H4 (cell line): Measurements from ENCODE around the gene HBM. TPM values are rescaled to one million over a fixed set of nuclear protein-coding genes. Genes with fewer than 3 reads are reported as not detected.
"Not testable (repeated sequence)": the region's sequence is repeated elsewhere in the genome, so short reads cannot be mapped to it uniquely, and the experiment has no call there.

Source experiments
- DNase-seq: peaks from one replicate; pipeline ENCODE4 v3.0.0-alpha.2; 2015; ENCODE audit warnings: low spot score
- total RNA-seq: library from RNA; depleted of rRNA; stranded (reverse); fragments of >200 nt; shearing (Covaris generic); gene quantifications from 2 replicates; pipeline ENCODE4 v1.2.3, GENCODE V29; 2014

Gene HBM
- total RNA-seq, 1 experiment from 2014 or later: not detected

DNA sequence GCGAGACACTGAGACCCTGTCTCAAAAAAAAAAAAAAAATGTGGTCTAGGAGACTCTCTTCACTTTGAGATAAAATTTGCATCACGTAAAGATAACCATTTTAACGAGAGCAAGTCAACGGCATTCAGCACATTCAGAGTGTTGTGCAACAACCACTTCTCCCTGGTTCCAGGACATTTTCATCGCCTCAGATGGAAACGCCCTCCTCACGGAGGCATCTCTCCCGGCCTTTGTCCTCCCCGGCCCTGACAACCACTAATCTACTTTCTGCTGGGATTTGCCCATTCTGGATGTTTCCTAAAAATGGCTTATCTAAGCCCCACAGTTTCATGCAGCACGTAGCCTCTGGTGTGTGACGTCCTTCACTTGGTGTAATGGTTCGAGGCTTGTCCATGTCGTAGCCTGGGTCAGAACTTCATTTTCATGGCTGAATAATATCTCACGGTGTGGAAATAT, 21.0 kb upstream of the HBM start:
- no peak for DNase-seq

DNA sequence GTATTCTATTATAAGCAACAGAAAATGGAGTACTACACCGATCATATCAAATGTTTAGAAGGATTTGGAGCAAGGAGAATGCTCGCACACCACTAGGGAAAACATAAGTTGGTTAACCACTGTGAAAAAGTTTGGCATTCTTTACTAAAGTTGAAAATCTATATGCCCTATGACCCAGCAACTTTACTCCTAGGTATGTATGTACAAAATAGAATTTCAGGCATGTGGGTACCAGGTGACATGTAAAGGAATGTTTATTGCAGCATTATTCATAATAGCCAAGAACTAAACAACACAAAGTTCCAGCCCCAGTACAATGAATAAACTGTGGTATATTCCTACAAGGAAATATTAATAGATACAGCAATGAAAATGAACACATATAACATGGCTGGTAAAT, 19.1 kb upstream of the HBM start:
- no peak for DNase-seq

DNA sequence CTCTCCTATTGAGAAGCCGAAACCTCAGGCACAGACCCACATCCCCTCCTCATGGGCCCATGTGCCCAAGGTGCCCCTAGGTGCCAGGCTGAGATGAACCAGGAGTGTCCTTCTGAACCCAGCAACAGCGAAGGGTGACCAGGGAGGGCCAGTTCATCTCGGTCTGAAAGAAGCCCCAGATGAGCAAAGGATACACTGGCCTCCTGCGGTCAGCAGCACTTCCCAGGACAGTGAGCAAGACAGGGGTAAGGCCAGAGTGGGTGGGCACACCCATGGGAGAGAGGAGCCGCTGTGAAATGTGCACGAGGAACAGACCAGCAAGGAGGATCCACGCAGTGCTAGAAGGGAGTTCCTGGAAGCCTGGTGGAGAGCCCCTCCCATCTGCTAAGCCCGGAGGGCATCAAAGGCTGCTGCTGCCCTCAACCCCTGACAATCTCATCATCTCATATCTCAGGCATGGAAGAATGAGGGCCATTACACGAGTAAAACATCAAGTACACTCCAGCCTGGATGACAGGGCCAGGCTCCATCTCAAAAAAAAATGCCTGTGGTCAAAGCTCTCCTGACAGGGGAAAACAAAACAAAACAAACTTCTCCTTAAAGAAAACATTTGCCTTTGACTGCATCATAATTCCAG, 16.6 kb upstream of the HBM start:
- no peak for DNase-seq

DNA sequence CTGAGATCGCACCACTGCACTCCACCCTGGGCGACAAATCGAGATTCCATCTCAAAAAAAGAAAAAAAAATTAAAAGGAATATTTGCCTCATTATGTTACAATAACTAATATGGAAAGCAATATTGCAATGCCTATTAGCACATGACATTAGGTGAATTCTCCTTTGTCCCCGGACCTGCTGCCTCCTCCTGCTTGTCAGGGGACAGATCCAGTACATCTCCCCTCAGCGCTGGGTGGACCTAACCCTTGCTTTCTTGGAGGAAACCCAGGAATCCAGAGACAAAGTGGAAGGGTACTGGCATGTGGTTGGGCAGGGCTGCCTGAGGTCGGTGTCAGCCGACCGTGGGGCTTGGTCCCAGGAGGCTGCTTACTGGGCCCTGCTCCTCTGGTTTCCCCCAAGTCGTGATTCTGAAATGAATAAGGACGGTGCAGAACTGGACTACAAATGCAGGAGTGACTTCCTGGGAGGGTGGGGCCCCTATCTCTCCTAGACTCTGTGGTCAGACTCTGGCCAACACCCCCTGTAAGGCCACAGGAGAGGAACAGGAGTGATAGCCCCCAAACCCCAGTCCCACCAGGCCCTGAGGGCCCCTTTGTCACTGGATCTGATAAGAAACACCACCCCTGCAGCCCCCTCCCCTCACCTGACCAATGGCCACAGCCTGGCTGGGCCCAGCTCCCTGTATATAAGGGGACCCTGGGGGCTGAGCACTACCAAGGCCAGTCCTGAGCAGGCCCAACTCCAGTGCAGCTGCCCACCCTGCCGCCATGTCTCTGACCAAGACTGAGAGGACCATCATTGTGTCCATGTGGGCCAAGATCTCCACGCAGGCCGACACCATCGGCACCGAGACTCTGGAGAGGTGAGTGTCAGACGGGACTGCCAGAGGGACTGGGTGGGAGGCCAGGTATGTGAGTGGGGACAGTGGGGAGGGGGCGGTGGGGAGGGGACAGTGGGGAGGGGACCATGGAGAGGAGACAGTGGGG, 13.3 kb upstream of the HBM start, which contains the start of gene HBZ:
TSS of gene HBZ (plus strand) at position 504 of the 988 bp plus-strand sequence. CDS start at position 770, 266 bp downstream.
- no peak for DNase-seq

DNA sequence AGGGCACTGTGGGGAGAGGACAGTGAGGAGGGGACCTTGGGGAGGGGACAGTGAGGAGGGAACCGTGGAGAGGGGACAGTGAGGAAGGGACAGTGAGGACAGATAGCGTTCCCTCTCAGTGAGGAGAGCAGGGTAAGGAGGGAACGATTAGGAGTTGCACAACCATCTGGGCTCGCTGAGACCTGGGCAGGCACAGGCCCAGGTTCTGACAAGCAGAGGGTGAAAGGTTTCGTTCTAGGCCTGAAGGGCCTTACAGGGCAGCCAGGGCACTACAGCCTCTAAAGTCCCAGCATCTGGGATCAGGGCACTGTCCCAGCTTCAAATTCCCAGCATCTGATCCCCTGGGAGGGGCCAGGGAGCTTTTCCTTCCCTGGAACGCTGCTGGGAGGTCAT, 12.7 kb upstream of the HBM start:
- not testable (repeated sequence) for DNase-seq

DNA sequence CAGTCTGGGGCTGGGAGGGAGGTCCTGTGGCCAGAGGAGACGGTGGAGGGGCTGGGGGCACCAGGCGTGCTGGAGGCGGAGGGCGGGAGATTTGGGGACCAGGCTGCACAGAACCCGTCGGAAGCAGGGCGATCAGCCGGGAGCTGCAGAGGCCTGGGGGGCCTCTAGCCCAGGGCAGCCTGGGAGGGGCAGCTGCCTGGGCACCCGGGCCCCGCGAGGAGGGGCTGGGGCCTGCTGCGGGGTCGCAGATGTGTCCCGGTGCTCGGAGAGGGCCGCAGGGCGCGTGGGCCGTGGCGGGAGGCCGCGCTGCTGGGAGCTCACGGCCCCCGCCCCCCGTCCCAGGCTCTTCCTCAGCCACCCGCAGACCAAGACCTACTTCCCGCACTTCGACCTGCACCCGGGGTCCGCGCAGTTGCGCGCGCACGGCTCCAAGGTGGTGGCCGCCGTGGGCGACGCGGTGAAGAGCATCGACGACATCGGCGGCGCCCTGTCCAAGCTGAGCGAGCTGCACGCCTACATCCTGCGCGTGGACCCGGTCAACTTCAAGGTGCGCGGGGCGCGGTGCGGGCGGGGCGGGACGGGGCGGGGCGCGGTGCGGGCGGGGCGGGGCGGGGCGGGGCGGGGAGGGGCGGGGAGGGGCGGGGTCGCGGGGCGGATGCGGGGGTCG, 12.1 kb upstream of the HBM start:
- DNase-seq: not testable (repeated sequence)

DNA sequence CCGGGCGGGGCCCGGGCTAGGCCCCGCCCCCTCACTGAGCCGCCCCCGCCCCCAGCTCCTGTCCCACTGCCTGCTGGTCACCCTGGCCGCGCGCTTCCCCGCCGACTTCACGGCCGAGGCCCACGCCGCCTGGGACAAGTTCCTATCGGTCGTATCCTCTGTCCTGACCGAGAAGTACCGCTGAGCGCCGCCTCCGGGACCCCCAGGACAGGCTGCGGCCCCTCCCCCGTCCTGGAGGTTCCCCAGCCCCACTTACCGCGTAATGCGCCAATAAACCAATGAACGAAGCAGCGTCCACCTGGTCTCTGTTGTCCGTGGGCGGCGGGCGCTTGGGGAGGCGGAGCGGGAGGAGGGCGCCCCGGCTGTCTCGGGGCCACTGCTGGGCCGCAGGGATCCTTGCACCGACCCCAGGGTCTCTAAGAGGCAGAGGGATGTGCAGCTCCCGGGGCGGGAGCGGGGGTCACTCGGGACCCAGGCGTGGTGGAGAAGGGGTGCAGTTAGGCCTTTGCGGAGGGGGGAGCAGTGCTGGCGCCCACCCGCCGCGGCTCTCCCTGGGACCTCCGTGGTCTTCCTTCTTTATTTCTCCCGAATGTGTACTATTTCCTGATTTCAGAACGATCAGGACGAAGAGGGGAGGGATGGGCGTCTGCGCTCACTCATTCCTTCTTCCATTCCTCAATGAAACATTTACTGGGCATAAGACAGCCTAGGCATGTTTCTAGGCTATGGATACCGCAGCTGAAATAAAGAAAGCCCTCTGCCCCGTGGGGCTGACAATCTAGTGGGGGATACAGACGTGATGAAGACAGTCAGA, 11.4 kb upstream of the HBM start:
- DNase-seq: no peak

DNA sequence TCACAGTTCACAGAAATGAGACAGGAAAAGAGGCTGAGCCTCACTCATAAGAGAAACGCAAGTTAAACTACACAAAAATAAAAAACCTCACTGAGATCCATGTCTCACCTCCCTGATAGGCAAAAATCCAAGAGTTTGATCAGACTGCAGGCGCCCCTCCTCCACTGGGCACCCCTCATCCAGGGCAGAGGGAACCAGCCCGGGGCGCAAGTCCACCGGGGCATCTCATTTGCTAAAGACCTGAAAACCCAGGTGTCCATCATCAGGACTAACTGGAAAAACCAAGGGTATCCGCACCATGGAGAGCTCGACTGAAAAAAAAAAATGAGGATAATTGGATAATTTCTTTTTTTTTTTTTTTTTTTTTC, 10.8 kb upstream of the HBM start:
- DNase-seq: no peak

DNA sequence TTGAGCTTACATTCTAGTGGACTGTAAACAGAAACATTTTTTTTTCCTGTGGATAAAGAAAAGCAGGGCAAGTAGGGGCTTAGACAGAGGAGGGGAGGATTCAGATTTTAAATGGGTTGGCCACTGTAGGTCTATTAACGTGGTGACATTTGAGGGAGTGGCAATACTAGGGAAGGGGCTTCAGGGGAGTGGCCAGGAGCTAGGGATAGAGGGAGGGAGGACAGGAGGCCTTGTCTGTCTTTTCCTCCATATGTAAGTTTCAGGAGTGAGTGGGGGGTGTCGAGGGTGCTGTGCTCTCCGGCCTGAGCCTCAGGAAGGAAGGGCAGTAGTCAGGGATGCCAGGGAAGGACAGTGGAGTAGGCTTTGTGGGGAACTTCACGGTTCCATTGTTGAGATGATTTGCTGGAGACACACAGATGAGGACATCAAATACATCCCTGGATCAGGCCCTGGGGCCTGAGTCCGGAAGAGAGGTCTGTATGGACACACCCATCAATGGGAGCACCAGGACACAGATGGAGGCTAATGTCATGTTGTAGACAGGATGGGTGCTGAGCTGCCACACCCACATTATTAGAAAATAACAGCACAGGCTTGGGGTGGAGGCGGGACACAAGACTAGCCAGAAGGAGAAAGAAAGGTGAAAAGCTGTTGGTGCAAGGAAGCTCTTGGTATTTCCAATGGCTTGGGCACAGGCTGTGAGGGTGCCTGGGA, 6.5 kb upstream of the HBM start:
- no peak for DNase-seq

DNA sequence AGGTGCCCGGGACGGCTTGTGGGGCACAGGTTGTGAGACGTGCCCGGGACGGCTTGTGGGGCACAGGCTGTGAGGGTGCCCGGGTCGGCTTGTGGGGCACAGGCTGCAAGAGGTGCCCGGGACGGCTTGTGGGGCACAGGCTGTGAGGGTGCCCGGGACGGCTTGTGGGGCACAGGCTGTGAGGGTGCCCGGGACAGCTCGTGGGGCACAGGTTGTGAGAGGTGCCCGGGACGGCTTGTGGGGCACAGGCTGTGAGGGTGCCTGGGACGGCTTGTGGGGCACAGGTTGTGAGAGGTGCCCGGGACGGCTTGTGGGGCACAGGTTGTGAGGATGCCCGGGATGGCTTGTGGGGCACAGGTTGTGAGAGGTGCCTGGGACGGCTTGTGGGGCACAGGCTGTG, 5.5 kb upstream of the HBM start:
- not testable (repeated sequence) for DNase-seq

DNA sequence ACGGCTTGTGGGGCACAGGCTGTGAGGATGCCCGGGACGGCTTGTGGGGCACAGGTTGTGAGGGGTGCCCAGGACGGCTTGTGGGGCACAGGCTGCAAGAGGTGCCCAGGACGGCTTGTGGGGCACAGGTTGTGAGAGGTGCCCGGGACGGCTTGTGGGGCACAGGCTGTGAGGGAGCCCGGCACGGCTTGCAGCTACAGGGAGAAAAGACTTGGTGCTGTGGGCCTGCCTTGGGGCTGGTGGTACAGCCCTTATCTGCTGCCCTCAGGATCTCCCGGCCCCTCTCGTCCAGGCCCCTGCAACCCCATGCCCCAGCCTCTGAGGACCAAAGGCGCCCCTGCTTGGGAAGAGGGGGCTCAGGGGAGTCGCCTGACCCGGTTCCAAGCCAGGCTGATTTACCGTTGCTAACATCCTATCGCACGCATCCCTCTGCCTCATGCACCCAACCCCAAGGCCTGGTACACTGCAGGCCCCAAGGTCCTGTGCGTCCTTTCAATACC, 5.0 kb upstream of the HBM start:
- DNase-seq: no peak

DNA sequence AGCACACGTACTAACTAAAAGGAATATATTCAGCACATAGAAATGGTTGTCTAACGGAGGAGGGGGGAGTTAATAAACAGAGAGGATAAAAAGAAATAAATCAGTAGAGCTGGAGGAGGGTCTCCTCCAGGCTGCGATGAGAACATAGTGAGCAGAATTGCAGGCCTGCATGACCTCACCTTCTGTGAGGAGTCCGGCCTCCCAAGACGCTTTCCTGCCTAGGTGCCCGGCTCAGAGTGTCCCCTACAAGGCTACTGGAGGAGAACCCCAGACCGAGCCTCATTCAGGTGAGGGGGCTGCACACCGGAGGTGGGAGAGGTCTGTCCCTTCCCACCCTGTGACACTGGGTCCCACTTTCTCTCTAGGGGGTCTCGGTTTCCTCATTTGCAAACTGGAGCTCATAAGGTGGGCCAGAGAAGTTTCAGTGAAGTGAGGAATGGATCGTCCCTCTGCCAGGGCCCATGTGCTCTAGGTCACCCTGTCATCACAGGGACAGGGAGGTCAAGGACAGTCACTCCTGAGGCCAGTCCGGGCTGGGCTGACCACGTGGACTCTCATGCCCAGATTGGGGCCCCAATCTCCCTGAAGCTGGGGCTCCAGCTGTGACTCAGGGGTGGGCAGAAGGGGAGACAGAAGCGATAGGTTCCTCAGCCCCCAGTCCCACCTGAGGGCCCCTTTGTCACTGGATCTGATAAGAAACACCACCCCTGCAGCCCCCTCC, 3.3 kb upstream of the HBM start:
- no peak for DNase-seq

DNA sequence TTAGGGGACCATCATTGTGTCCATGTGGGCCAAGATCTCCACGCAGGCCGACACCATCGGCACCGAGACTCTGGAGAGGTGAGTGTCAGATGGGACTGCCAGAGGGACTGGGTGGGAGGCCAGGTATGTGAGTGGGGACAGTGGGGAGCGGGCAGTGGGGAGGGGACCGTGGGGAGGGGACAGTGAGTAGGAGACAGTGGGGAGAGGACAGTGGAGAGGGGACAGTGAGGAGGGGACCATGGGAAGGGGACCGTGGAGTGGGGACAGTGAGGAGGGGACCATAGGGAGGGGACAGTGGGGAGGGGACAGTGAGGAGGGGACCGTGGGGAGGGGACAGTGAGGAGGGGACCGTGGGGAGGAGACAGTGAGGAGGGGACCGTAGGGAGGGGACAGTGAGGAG, 2.6 kb upstream of the HBM start:
- DNase-seq: not testable (repeated sequence)

DNA sequence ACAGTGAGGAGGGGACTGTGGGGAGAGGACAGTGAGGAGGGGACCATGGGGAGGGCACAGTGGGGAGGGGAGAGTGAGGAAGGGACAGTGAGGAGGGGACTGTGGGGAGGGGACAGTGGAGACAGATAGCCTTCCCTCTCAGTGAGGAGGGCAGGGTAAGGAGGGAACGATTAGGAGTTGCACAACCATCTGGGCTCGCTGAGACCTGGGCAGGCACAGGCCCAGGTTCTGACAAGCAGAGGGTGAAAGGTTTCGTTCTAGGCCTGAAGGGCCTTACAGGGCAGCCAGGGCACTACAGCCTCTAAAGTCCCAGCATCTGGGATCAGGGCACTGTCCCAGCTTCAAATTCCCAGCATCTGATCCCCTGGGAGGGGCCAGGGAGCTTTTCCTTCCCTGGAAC, 2.1 kb upstream of the HBM start:
- not testable (repeated sequence) for DNase-seq

DNA sequence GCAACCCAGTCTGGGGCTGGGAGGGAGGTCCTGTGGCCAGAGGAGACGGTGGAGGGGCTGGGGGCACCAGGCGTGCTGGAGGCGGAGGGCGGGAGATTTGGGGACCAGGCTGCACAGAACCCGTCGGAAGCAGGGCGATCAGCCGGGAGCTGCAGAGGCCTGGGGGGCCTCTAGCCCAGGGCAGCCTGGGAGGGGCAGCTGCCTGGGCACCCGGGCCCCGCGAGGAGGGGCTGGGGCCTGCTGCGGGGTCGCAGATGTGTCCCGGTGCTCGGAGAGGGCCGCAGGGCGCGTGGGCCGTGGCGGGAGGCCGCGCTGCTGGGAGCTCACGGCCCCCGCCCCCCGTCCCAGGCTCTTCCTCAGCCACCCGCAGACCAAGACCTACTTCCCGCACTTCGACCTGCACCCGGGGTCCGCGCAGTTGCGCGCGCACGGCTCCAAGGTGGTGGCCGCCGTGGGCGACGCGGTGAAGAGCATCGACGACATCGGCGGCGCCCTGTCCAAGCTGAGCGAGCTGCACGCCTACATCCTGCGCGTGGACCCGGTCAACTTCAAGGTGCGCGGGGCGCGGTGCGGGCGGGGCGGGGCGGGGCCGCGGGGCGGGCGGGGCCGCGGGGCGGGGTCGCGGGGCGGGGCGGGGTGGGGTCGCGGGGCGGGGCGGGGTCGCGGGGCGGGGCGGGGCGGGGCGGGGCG, 1.5 kb upstream of the HBM start:
- DNase-seq: not testable (repeated sequence)

DNA sequence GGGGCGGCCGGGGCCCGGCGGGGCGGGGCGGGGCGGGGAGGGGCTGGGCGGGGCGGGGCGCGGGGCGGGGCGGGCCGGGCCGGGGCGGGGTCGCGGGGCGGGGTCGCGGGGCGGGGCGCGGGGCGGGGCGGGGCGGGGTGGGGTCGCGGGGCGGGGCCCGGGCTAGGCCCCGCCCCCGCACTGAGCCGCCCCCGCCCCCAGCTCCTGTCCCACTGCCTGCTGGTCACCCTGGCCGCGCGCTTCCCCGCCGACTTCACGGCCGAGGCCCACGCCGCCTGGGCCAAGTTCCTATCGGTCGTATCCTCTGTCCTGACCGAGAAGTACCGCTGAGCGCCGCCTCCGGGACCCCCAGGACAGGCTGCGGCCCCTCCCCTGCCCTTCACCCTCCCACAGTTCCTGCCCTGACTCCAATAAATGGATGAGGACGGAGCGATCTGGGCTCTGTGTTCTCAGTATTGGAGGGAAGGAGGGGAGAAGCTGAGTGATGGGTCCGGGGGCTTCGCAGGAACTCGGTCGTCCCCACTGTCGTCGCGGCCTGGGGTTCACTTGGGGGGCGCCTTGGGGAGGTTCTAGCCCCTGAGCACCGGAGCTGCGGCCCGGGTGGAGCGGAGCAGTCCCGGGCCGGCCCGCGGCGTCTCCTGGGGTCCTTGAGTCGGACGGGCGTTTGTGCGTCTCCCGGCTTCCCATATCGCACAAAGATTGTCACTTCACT, 795 bp upstream of the HBM start:
- no peak for DNase-seq

DNA sequence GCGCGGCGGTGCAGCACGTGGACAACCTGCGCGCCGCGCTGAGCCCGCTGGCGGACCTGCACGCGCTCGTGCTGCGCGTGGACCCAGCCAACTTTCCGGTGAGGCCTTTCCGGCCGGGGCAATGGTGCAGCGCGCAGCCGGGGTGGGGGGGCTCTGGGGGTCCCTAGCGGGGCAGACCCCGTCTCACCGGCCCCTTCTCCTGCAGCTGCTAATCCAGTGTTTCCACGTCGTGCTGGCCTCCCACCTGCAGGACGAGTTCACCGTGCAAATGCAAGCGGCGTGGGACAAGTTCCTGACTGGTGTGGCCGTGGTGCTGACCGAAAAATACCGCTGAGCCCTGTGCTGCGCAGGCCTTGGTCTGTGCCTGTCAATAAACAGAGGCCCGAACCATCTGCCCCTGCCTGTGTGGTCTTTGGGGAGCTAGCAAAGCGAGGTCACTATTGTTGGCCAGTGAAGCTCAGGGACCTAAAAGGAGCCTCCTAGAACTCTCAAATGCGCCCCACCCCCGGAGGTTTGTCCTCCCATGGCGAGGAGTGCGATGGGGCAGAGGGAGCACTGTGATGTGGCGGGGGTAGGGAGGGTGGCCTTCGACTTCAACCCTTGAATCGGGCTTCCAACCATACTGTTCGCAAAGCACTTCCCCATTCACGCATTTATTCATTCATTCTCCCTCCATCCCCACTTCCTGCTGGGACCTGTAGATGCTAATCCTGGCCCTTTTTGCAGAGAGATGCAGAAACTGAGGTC, 770 bp downstream of the HBM start:
- DNase-seq: no peak

DNA sequence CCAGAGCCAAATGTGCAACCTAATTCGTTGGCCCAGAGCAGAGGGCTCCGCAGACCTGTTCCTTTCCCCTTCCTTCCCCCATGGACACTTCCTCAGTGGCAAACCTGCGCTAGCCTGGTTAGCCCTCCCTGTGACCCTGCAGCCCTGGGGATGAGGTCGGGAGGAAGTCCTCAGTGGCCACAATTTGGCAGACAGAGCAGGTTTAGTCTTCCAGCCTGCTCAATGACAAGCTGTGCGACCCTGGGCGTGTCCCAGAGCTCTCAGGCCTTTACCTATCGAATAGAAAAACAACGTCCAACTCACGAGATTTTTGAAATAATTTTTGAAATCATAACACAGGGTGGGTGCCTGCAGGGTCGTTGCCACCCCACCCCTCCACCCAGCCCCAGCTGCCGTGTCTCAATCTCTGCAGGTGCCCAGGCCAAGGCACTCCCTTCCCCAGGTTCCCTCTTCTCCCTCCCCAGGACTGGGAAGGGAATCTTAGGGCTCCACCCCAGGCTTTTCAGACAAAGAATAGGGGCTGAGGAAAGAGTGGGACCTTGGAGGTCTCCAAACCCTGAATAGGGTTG, 1.4 kb downstream of the HBM start:
- no peak for DNase-seq
